ENCODE results near the gene COL13A1.

The COL13A1 gene

DNA sequence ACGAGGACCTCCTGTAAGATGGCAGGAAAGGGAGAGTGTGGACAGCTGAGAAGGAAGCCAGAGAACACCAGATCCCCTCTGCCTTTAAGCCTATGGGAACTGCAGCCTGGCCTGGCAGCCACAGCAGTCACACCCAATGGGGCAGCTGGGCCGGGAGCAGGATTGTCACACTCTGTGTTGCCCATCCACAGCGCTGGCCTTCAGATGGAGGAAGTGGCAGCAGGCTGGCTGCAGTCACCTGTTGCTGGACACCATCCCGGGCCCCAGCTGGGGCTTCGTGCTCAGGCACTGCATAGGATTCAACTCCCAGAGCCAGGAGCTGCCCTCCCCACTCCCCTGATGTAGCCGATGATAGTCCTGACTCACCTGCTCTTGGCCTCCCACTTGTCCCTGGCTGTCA lies 114.4 kb downstream of the COL13A1 start:
- no peak overlapping the region for H3K4me3 ChIP-seq (ENCODE audit: low read length)
- DNase-seq (ENCODE audit: low read depth) = no peak
- TF ChIP-seq, protein P1, sequence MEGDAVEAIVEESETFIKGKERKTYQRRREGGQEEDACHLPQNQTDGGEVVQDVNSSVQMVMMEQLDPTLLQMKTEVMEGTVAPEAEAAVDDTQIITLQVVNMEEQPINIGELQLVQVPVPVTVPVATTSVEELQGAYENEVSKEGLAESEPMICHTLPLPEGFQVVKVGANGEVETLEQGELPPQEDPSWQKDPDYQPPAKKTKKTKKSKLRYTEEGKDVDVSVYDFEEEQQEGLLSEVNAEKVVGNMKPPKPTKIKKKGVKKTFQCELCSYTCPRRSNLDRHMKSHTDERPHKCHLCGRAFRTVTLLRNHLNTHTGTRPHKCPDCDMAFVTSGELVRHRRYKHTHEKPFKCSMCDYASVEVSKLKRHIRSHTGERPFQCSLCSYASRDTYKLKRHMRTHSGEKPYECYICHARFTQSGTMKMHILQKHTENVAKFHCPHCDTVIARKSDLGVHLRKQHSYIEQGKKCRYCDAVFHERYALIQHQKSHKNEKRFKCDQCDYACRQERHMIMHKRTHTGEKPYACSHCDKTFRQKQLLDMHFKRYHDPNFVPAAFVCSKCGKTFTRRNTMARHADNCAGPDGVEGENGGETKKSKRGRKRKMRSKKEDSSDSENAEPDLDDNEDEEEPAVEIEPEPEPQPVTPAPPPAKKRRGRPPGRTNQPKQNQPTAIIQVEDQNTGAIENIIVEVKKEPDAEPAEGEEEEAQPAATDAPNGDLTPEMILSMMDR (conservative IDR thresholded peaks at IDR 0.05; ENCODE audit: low read length) = no peak

DNA sequence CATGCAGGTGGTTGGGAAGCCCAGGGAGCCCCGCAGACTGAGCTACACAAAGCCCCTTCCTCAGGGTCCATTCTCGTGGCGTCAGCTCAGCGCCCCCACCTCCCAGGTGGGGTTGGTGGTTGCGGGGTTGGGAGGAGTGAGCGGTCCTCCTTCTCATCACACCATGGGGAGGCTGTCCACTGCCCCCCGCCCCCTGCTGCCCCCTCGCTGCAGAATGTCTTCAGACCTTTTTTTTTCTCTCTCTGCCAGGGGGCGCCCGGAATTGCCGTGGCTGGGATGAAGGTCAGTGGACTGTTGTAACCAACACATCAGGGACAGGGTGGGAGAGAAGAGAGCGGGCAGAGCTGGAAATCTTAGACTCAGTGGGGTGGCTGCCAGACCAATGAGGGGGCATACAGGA lies 116.3 kb downstream of the COL13A1 start:
- no peak overlapping the region for H3K4me3 ChIP-seq (ENCODE audit: low read length)
- no peak for DNase-seq (ENCODE audit: low read depth)
- TF ChIP-seq, protein P1 (conservative IDR thresholded peaks at IDR 0.05; ENCODE audit: low read length) = no peak

DNA sequence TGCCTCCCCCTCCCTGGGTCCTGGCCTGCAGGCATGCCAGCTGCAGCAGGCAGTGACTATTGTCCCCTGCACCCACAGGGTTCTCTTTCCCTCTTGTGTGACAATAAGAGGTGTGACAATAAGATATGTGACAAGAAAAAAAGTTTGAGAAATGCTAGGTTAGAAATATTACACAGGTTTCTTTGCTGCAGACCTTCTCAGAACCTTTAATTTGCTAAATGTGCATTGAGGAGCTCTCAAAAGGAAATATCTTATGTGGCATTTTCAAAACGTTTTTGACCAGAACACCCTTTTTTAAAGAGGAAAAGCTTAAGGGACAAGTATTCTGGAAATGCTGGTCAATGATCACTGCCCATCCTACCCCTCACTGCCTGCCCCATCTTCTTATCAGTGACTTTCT lies 117.5 kb downstream of the COL13A1 start:
- DNase-seq (ENCODE audit: low read depth) = no peak
- TF ChIP-seq, protein P1 (conservative IDR thresholded peaks at IDR 0.05; ENCODE audit: low read length) = no peak
- no peak overlapping the region for H3K4me3 ChIP-seq (ENCODE audit: low read length)

DNA sequence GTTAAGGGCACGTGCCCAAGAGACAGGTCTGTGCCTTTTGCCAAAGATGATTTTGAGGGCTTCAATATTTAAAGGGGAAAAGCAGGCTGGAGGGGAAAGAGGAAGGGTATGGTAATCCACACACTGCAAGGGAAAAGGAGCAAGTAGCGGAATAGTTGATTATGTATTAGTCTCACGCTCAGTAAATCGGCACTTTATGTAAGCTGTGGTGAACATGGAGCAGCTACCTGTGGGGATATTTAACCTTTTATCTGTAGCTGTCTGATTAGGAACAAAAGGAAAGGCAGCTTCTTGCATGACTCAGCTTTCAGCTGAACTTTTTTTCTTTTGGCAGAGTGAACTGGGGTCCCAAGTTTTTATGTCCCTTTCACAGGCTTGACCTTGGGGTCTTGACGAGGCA lies 123.4 kb downstream of the COL13A1 start:
- no peak for DNase-seq (ENCODE audit: low read depth)
- TF ChIP-seq, protein P1 (conservative IDR thresholded peaks at IDR 0.05; ENCODE audit: low read length) = no peak

DNA sequence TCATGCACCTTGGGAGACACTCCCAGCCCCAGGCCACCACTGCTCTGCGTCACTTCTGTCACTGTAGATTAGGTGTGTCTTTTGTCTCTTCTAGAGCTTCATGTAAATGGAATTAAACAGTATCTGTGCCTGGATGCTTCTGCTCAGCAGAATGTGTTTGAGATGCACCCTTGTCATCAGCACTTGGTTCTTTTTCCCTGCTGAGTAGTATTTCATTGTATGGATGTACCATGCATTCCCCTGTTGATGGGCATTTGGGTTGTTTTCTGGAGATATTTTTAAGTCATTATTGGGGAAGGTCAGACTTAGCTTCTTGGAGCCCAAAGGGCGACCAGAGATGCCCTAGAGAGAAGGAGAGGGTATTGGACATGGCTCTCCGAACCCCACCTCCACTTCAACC lies 126.6 kb downstream of the COL13A1 start:
- DNase-seq (ENCODE audit: low read depth) = no peak
- TF ChIP-seq, protein P1 (conservative IDR thresholded peaks at IDR 0.05; ENCODE audit: low read length) = no peak
- no peak overlapping the region for H3K4me3 ChIP-seq (ENCODE audit: low read length)

More for the DNA sequence above, 123.4 kb downstream of the COL13A1 start:
- no peak overlapping the region for H3K4me3 ChIP-seq (ENCODE audit: low read length)

DNA sequence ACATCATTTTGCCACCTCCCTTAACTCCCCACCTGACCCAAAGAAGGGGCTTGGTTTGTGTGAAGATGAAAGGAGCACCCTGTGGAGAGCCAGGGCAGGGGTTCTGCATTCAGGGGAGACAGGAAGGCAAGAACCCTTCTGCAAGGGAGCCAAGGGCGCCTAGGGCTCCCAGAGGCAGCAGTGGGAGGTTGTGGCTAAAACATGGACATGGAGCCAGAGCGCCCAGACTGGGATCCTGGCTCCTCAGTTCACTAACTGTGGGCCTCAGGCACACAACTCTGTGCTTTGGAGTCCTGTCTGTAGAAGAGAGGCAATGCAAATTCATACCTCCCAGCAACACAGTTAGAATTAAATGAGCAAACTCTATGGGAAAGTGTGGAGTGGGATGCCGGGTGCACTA lies 127.9 kb downstream of the COL13A1 start:
- TF ChIP-seq, protein P1 (conservative IDR thresholded peaks at IDR 0.05; ENCODE audit: low read length) = no peak
- DNase-seq (ENCODE audit: low read depth) = no peak

GRCh38 chr10:69934768-69935167 lies 133.1 kb downstream of the COL13A1 start:
- TF ChIP-seq, protein P1 (conservative IDR thresholded peaks at IDR 0.05; ENCODE audit: low read length) = peak; percentile 19; the same call in 1 of the 2 replicates

More for the DNA sequence above, 127.9 kb downstream of the COL13A1 start:
- no peak overlapping the region for H3K4me3 ChIP-seq (ENCODE audit: low read length)

More at GRCh38 chr10:69934768-69935167, 133.1 kb downstream of the COL13A1 start:
- no peak overlapping the region for H3K4me3 ChIP-seq (ENCODE audit: low read length)
- no peak for DNase-seq (ENCODE audit: low read depth)
